H1 (cell line): Measurements from ENCODE around the gene CYP4A22. TPM values are rescaled to one million over a fixed set of nuclear protein-coding genes. Genes with fewer than 3 reads are reported as not detected.
"Not testable (repeated sequence)": the region's sequence is repeated elsewhere in the genome, so short reads cannot be mapped to it uniquely, and the experiment has no call there.

Experiments used
- CTCF ChIA-PET: fragments of 300-600 bp; sonication (Branson Sonifier 250); formaldehyde crosslinking; loops from one replicate; lab custom pipeline; 2021; ENCODE audit not compliant: partially characterized antibody; lab: Charles Lee
- POLR2A ChIA-PET: fragments of 300-600 bp; sonication (Branson Sonifier 250); formaldehyde crosslinking; loops from one replicate; lab custom pipeline; 2021; ENCODE audit warnings: inconsistent platforms; ENCODE audit not compliant: partially characterized antibody; lab: Charles Lee
- DNase-seq, 2 experiments: peaks; one replicate each; pipeline versions ENCODE4 v3.0.0 to v3.0.0-alpha.2; 2010 to 2022; ENCODE audit warnings: low spot score in 2 of 2, low read depth in 1 of 2, mixed read lengths in 1 of 2
- FAIRE-seq: peaks from 2 replicates; lab custom pipeline; 2011; peaks lifted over from hg19 to GRCh38; lab: Jason Lieb, UNC
- H2AFZ ChIP-seq: 2 replicates; pipeline ENCODE4 v1.8.1; 2012; ENCODE audit warnings: low read length, inconsistent platforms
- H2AK5ac ChIP-seq: 2 replicates; pipeline ENCODE4 v1.6.1; 2013; ENCODE audit warnings: low read depth, low read length
- H2BK120ac ChIP-seq: replicated peaks from 2 replicates; pipeline ENCODE3; 2013; ENCODE audit warnings: low read depth, low read length, inconsistent platforms
- H2BK12ac ChIP-seq: 2 replicates; pipeline ENCODE4 v1.6.1; 2013; ENCODE audit warnings: low read depth, low read length
- H2BK15ac ChIP-seq: 2 replicates; pipeline ENCODE4 v1.6.1; 2013; ENCODE audit warnings: low read length
- H2BK20ac ChIP-seq: 2 replicates; pipeline ENCODE4 v1.6.1; 2013; ENCODE audit warnings: low read length
- H2BK5ac ChIP-seq: 2 replicates; pipeline ENCODE4 v1.6.1; 2013; ENCODE audit warnings: low read depth, low read length
- H3K14ac ChIP-seq: 2 replicates; pipeline ENCODE4 v1.6.1; 2013; ENCODE audit warnings: inconsistent platforms; ENCODE audit not compliant: insufficient read length
- H3K18ac ChIP-seq: 2 replicates; pipeline ENCODE4 v1.6.1; 2013; ENCODE audit warnings: low read length; ENCODE audit errors: extremely low read depth
- H3K23ac ChIP-seq: 2 replicates; pipeline ENCODE4 v1.6.1; 2013; ENCODE audit warnings: inconsistent platforms; ENCODE audit not compliant: insufficient read length
- H3K23me2 ChIP-seq: 2 replicates; pipeline ENCODE4 v1.6.1; 2013; ENCODE audit warnings: low read depth, low read length
- H3K27ac ChIP-seq: 2 replicates; pipeline ENCODE4 v1.6.1; 2011; ENCODE audit warnings: low read depth, low read length, inconsistent platforms
- H3K27me3 ChIP-seq, 4 experiments: replicated peaks in 1 of 4; 1 replicate in 1 of 4; 2 replicates in 3 of 4; pipeline versions ENCODE4 v1.6.1 to v1.8.1; 2011 to 2013; ENCODE audit warnings: low read length in 3 of 4, mild to moderate bottlenecking in 3 of 4, inconsistent platforms in 2 of 4, mixed read lengths in 2 of 4, moderate library complexity in 1 of 4; ENCODE audit not compliant: control insufficient read depth in 3 of 4, insufficient read depth in 3 of 4; ENCODE audit errors: extremely low read depth in 1 of 4
- H3K36me3 ChIP-seq, 4 experiments: 2 replicates each; pipeline versions ENCODE4 v1.6.1 to v1.8.1; 2011 to 2013; ENCODE audit warnings: mild to moderate bottlenecking in 4 of 4, low read length in 3 of 4, moderate library complexity in 2 of 4, control low read depth in 1 of 4, inconsistent platforms in 1 of 4; ENCODE audit not compliant: insufficient read depth in 4 of 4, control insufficient read depth in 2 of 4
- H3K4ac ChIP-seq: replicated peaks from 2 replicates; pipeline ENCODE3; 2013; ENCODE audit warnings: low read length, low read depth, mixed read lengths, inconsistent platforms; ENCODE audit not compliant: insufficient read length
- H3K4me1 ChIP-seq, 4 experiments: replicated peaks in 1 of 4; 1 replicate in 1 of 4; 2 replicates in 3 of 4; pipeline versions ENCODE4 v1.6.1 to v1.8.1; 2011 to 2013; ENCODE audit warnings: low read length in 3 of 4, inconsistent platforms in 2 of 4, mixed read lengths in 1 of 4; ENCODE audit not compliant: insufficient read depth in 4 of 4, control insufficient read depth in 3 of 4
- H3K4me2 ChIP-seq, 2 experiments: 2 replicates each; pipeline versions ENCODE4 v1.6.1 to v1.8.1; 2011 to 2013; ENCODE audit warnings: low read depth in 2 of 2, low read length in 2 of 2, control low read depth in 1 of 2, inconsistent platforms in 1 of 2, mild to moderate bottlenecking in 1 of 2; ENCODE audit not compliant: insufficient read depth in 1 of 2
- H3K4me3 ChIP-seq, 4 experiments: fragments of 200-600, 300-600 bp in 1 of 4; sonication (generic), shearing (Covaris generic), sonication (Bioruptor Twin) in 1 of 4; 2 replicates each; pipeline versions ENCODE4 v1.5.1 to v1.8.1; 2011 to 2016; ENCODE audit warnings: low read length in 4 of 4, low read depth in 3 of 4, control low read depth in 2 of 4, inconsistent platforms in 2 of 4, mild to moderate bottlenecking in 2 of 4, mixed read lengths in 1 of 4, moderate library complexity in 1 of 4; ENCODE audit not compliant: insufficient read depth in 2 of 4; ENCODE audit errors: extremely low read depth in 1 of 4
- H3K56ac ChIP-seq: replicated peaks from 2 replicates; pipeline ENCODE3; 2013; ENCODE audit warnings: low read depth, mild to moderate bottlenecking, mixed read lengths, low read length, inconsistent platforms; ENCODE audit not compliant: insufficient read length
- H3K79me1 ChIP-seq: 2 replicates; pipeline ENCODE4 v1.6.1; 2013; ENCODE audit warnings: low read depth, low read length, control low read depth
- H3K79me2 ChIP-seq, 2 experiments: 2 replicates each; pipeline versions ENCODE4 v1.6.1 to v1.8.1; 2012 to 2013; ENCODE audit warnings: low read length in 2 of 2, mild to moderate bottlenecking in 2 of 2, inconsistent platforms in 1 of 2; ENCODE audit not compliant: insufficient read depth in 2 of 2, control insufficient read depth in 1 of 2
- H3K9ac ChIP-seq, 4 experiments: replicated peaks in 1 of 4; 1 replicate in 1 of 4; 2 replicates in 3 of 4; pipeline versions ENCODE4 v1.6.1 to v1.8.1; 2011 to 2013; ENCODE audit warnings: low read depth in 3 of 4, low read length in 3 of 4, control low read depth in 2 of 4, mild to moderate bottlenecking in 2 of 4, moderate library complexity in 2 of 4, inconsistent platforms in 1 of 4; ENCODE audit errors: extremely low read depth in 1 of 4
- H3K9me3 ChIP-seq, 2 experiments: 2 replicates each; pipeline versions ENCODE4 v1.6.1 to v1.8.1; 2012 to 2013; ENCODE audit warnings: mild to moderate bottlenecking in 2 of 2, moderate library complexity in 2 of 2, control low read depth in 1 of 2, inconsistent platforms in 1 of 2, low read depth in 1 of 2, low read length in 1 of 2, mixed read lengths in 1 of 2; ENCODE audit not compliant: insufficient read depth in 2 of 2
- H4K20me1 ChIP-seq, 2 experiments: replicated peaks in 1 of 2; 2 replicates each; pipeline versions ENCODE3 to v1.8.1; 2011 to 2013; ENCODE audit warnings: inconsistent platforms in 2 of 2, low read length in 2 of 2, mild to moderate bottlenecking in 1 of 2; ENCODE audit not compliant: insufficient read depth in 2 of 2, control insufficient read depth in 1 of 2
- H4K5ac ChIP-seq: 2 replicates; pipeline ENCODE4 v1.6.1; 2013; ENCODE audit warnings: low read length, low read depth, mixed read lengths, inconsistent platforms; ENCODE audit not compliant: insufficient read length
- H4K8ac ChIP-seq: 2 replicates; pipeline ENCODE4 v1.8.0; 2013; ENCODE audit warnings: mild to moderate bottlenecking, moderate library complexity, low read length, inconsistent platforms; ENCODE audit not compliant: insufficient read depth; ENCODE audit errors: extremely low read depth
- H4K91ac ChIP-seq: replicated peaks from 2 replicates; pipeline ENCODE3; 2013; ENCODE audit warnings: low read length, mixed read lengths, inconsistent platforms; ENCODE audit not compliant: insufficient read length
- FOSL1 ChIP-seq: IDR thresholded peaks from 2 replicates; pipeline ENCODE4 v1.6.1; 2011; ENCODE audit warnings: mild to moderate bottlenecking, low read depth, low read length, moderate library complexity; ENCODE audit not compliant: insufficient read depth
- USF2 ChIP-seq: IDR thresholded peaks from 2 replicates; pipeline ENCODE4 v1.6.1; 2011; ENCODE audit warnings: low read length, improper control_type of control experiment
- WGBS, 2 experiments: shearing (Covaris generic) in 1 of 2; methylation state at CpG; one replicate each; pipeline versions ENCODE4 v1.1.6 to v1.1.7; 2013 to 2015; ENCODE audit warnings: low lambda C conversion rate in 2 of 2, mixed read lengths in 2 of 2, inconsistent platforms in 1 of 2, low coverage in 1 of 2, missing lambda C conversion rate in 1 of 2; ENCODE audit not compliant: insufficient replicate concordance in 2 of 2, insufficient coverage in 1 of 2, insufficient read length in 1 of 2; ENCODE audit errors: extremely low coverage in 1 of 2, missing lambda C conversion rate in 1 of 2; 5-methylcytosine and 5-hydroxymethylcytosine counted together
- polyA plus RNA-seq, 7 experiments: library from polyadenylated mRNA; depleted of rRNA in 3 of 7; stranded (reverse) in 5 of 7; unstranded in 2 of 7; fragments of >200 nt in 5 of 7; fragments of 200-250 nt in 2 of 7; gene quantifications; 1 replicate in 5 of 7; 2 replicates in 1 of 7; 4 replicates in 1 of 7; pipeline versions ENCODE4 v1.2.1 to v1.2.3, GENCODE V29; 2011 to 2013; ENCODE audit warnings: missing spikeins in 2 of 7, mixed read lengths in 2 of 7
- total RNA-seq: library from RNA; stranded (reverse); fragmentation: NEBNext Ultra II Directional; extraction: Animal tissue kit (Norgen Biotek cat#: 25700); gene quantifications from 2 replicates; pipeline ENCODE4 v1.2.1, GENCODE V29; 2021

The CYP4A22 gene
- total and polyA plus RNA-seq, 2 of the 8 experiments (the other 6 are each of a cell fraction or from before 2014, with no cell fraction given): not detected

GRCh38 chr1:47192458-47193384, 55.5 kb downstream of the CYP4A22 start (continued):
- TF ChIP-seq FOSL1 (no peak), USF2 (no peak)
- TF ChIP-seq, all 59 proteins: peak for 15

- FAIRE-seq, H3K36me3 ChIP-seq, H3K4me3 ChIP-seq, H3K18ac ChIP-seq, H2BK5ac ChIP-seq, H3K79me2 ChIP-seq, H4K8ac ChIP-seq, H4K91ac ChIP-seq, H3K56ac ChIP-seq, H3K23me2 ChIP-seq, H2AFZ ChIP-seq, H3K27ac ChIP-seq, H2BK120ac ChIP-seq, H3K4ac ChIP-seq, H2AK5ac ChIP-seq, H3K9ac ChIP-seq, H3K9me3 ChIP-seq, H3K14ac ChIP-seq, H2BK15ac ChIP-seq, H4K20me1 ChIP-seq, H4K5ac ChIP-seq, H3K23ac ChIP-seq, H3K79me1 ChIP-seq, H2BK12ac ChIP-seq, H3K4me2 ChIP-seq, H2BK20ac ChIP-seq: not testable (repeated sequence)
- Histone ChIP-seq H3K27me3 (peaks cover 0 to 17% (median 12%) of the 10 kb centered on the region in 4 experiments; a peak in 3 of 7 replicates), H3K4me1 (peaks cover 5 to 22% (median 12%) of the 10 kb centered on the region in 4 experiments)
- DNase-seq: peak in 1 of 2 experiments; percentile 43
- POLR2A ChIA-PET: interaction anchor here (0.6 to 2.6 kb wide), 9 partner anchors 12 to 121 kb away, joined by 3 to 10 read pairs (median 3); partner anchors contain the start of gene STIL
- 81% methylated on average over 10 of the region's 10 CpGs; no CpG with 5 or more reads in 1 of the 2 experiments for WGBS, 2 experiments
- CTCF ChIA-PET: interaction anchor here (0.7 to 14.2 kb wide), 25 partner anchors 8 to 630 kb away, joined by 3 to 207 read pairs (median 6); no protein-coding TSS in a partner anchor
These were observed 56.3 kb downstream of the CYP4A22 start for GRCh38 chr1:47193496-47193895.
